HS-27A (cell line): ENCODE data around the gene CDK17.
"Not testable (repeated sequence)": the region's sequence is repeated elsewhere in the genome, so short reads cannot be mapped to it uniquely, and the experiment has no call there.

Experiments
- DNase-seq: peaks from one replicate; pipeline ENCODE4 v3.0.0-alpha.2; 2012; ENCODE audit warnings: low read depth, missing footprints

Gene CDK17

DNA sequence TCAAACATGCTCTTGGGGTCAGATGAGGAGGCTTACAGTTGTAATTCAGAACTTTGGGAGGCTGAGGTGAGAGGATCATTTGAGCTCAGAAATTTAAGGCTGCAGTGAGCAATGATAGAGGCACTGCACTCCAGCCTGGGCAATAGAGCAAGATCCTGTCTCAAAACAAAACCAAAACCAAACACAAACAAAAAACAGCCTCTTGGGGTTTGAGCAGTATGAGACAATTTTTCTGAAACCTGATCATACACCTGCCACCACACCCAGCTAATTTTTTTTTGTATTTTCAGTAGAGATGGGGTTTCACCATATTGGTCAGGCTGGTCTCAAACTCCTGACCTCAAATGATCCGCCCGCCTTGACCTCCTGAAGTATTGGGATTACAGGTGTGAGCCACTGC, 17.4 kb upstream of the CDK17 start:
- DNase-seq: not testable (repeated sequence)

DNA sequence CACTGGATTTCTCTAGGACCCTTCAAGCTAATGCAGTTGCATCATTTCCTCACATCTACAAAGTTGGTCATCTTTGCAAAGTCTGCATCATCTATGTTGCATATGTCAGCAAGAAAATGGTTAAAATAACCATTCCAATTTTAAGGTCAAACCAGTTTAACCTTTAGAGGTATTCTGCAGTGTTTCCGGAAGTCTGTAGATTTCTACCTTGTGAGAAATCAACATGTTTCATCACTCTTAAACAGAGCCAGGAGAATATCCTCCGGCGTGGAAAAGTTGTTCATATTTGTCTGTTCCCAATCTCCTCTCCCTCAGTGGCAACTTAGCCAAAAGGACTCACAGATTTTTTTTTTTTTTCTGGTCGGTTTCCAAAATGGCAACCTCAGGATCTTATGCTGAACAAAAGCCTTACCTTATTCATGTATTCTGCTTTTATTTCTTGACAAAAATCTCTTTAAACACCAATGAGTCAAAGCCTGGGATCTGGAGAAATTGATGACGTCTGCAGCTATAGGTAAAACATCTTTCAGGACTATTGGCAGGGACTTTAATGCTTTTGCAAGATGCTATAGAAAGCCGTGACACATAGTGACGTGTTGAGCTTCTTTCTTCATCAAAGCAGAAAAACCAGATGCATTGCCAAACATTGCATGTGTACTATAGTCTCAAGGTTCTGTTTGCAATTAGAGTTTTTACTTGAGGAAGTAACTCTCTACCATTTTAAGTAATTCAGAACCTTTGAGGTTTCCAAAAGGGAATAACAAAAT, 16.0 kb upstream of the CDK17 start:
- no peak for DNase-seq

DNA sequence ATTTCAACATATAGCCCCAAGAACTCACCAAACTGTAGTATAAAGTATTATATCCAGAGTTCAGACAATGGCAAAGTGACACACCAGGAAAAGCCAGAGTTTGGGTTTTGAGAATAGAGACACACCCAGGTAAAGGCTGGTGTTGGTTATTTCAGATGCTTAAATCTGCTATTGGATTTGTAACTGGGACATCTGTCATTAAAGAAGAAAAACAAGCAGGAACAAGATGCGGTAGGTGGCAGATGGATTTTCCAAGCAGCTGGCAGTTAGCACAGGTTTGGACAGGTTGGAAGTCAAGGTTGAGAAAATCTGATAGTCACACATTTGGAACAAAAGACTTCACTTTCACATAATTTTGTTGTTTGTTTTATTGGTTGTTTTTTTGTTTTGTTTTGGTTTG, 14.4 kb upstream of the CDK17 start:
- DNase-seq: no peak

DNA sequence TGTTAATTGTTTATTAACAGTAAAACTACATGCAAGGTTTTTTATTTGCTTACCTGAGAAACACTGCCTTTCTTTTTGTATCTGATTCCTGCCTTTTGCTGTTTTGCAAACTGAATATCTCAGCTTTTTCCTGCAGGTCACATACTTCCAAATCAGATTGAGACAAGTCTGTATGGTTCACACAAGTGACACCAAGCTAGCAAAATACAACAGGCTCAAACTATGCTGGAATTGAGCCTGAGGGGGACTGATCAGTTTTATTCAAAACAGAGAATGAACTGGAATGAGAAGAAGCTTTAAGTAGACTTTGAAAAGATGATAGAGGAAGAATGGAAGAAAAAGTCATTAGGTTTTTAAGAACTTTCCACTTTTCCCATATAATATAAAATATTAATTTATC, 12.2 kb upstream of the CDK17 start:
- DNase-seq: no peak

DNA sequence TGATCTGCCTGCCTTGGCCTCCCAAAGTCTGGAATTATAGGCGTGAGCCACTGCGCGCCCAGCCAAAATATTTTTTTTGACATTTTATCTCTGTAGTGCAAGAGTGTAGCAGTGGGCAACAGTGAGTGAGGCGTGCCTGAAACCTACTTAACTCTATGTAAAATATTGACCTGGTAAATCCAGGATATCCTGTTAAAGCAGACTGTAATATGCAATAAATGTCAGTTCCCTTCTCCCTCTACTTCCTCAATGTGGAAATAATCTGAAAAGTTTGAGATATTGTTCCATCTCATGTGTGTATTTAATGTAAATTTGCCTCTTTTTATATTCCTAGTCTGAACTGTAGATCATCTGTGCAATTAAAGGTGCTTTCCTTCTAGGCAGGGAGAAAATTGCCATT, 9.5 kb upstream of the CDK17 start:
- DNase-seq: no peak

DNA sequence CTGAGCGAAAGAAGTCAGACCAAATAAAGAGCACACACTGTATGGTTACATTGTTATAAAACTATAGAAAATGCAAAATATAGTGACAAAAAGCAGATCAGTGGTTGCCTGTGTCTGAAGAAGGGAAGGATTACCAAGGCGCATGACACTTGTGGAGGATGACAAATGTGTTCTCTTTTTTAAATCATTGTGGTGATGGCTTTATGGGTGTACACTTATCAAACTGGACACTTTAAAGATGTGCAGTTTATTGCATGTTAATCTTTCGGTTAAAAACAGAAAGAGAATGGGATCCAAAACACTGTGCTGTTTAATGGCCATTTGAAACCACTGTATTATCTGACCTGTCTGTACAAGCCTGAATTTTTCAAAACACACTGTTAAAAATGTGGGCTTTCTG, 8.8 kb upstream of the CDK17 start:
- DNase-seq: no peak

DNA sequence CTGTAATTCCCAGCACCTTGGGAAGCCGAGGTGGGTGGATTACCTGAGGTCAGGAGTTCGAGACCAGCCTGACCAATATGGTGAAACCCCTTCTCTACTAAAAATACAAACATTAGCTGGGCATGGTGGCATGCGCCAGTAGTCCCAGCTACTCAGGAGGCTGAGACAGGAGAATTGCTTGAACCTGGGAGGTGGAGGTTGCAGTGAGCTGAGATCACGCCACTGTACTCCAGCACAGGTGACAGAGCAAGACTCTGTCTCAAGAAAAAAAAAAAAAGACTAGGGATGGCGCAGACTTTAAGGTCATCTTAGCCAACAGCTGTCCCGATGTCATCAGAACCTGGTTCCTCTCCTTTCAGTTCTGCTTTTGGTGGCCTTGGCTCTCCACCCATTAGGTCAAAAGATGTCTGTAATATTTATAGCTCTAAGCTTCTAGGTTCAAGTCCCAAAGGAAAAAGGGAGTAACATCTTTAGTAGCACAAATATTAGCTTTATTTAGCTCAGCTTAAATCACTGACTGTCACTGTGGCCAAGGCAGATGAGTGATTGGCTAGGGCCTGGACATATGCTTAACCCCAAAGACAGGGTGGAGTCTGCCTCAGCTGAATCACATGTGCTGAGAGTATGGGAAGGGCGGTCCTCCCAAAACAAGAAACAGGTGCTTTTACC, 7.3 kb upstream of the CDK17 start:
- DNase-seq: not testable (repeated sequence)

DNA sequence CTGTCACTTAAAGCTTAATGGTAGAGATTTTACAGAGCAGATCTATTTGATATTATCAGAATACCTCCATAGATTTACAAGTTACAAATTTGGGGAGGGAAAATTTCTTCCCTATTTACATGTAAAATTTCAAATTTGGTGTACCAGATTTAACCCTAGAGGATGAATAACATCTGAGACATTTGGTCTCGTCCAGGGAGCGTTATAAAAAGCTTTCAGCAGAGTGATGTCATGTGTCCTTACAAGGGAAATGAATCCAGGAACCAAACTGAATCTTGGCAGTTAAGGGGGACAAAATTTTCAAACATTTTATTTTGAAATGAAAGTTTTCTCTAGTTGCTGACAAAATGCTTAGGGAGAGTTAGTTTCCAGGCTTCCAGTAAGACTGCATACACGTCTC, 4.5 kb upstream of the CDK17 start:
- no peak for DNase-seq

DNA sequence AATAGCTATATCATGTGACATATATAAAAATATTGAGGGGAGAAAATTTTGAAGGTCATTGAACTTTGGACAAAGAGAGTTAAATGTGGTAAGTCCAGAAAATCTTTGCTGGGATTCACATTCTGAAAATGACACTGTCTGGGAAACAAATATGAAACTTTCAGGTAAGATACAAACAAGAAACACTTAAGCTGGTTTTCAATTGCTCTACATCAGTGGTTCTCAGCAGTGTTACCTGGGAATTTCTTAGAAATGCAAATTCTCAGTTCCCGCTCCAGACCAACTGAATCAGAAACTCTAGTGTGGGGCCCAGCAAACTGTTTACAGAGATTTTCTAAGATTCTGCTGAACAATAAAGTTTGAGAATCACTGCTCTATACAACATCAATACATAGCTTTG, 3.6 kb upstream of the CDK17 start:
- no peak for DNase-seq

DNA sequence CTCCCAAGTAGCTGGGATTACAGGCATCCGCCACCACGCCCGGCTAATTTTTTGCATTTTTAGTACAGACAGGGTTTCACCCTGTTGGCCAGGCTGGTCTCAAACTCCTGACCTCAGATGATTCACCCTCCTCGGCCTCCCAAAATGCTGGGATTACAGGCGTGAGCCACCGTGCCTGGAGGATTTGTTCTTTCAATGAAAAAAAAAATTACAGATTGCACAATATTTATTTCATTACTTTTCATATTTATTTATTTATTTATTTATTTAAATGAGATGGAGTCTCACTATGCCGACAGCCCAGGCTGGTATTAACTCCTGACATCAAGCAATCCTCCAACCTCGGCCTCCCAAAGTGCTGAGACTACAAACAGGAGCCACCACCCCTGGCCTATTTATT, 2.3 kb upstream of the CDK17 start:
- not testable (repeated sequence) for DNase-seq

DNA sequence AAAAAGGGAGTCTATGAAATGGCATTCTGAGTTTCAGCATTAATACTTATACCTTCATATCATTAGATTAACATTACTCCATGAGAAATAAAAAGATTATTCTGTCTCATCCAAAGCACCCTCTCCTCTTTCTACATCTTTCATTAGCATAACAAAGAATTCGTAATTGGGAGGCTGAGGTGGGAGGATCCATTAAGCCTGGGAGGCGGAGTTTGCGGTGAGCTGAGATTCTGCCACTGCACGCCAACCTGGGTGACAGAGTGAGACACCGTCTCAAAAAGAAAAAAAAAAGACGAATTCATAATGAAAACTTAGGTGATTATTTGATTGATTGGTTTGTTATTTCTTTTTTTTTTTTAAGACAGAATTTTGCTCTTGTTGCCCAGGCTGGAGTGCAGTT, 1.8 kb upstream of the CDK17 start:
- no peak for DNase-seq

DNA sequence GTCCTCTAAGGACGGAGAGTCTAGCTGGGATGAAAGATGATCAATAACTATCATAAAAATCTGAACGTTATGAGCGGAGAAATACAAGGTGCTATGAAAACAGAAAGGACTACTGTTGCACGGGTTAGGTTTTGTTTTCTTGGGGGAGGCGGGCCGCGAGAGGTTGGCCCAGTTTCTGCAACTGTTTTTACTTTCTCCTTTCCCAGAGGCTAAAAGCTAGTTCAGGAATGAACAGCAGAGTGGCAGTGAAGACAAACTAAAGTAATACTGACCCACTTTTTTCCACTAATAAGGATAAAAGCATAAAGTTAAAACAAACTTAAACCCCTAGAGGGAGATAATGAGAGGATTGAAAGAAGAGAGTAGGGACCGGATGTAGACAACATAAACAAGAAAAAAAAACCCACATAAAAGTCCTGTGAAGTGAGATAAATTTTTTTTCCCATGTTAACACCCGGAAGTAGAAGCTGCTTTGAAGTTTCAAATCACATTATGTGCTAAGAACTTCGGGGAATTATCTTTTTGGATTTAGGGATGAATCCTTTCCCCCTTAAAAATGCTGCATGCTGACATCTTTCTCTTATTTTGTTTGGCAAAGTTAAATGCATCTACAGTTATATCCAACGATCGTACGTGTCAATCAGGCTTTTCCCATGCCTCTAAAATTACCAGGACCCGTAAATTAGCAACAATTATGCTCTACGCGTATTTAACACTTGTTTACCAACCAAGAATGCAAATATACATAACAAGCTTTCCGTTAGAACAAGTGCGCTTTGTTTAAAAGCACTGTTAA, 1.0 kb upstream of the CDK17 start:
- DNase-seq: no peak

DNA sequence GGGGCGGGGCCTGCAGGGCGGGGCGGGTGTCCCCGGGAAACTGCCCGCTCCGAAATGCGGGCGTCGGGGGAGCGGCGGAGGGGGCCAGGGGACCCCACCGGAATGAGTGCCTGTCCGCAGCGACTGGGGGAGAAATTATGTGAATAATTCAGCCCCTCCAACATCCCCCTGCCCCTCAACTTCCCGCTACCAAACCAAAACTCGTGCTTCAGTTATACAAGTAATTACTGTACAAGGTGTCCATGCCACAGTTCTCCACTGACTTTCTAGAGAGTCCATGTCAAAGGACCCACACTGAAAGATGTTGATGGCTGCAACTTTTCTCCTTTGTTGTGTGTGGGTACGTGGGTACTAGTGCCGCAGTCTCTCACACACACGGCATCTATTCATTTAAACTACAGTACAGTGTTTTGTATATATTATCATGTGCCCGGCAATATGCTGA, 414 bp upstream of the CDK17 start:
- DNase-seq: no peak

DNA sequence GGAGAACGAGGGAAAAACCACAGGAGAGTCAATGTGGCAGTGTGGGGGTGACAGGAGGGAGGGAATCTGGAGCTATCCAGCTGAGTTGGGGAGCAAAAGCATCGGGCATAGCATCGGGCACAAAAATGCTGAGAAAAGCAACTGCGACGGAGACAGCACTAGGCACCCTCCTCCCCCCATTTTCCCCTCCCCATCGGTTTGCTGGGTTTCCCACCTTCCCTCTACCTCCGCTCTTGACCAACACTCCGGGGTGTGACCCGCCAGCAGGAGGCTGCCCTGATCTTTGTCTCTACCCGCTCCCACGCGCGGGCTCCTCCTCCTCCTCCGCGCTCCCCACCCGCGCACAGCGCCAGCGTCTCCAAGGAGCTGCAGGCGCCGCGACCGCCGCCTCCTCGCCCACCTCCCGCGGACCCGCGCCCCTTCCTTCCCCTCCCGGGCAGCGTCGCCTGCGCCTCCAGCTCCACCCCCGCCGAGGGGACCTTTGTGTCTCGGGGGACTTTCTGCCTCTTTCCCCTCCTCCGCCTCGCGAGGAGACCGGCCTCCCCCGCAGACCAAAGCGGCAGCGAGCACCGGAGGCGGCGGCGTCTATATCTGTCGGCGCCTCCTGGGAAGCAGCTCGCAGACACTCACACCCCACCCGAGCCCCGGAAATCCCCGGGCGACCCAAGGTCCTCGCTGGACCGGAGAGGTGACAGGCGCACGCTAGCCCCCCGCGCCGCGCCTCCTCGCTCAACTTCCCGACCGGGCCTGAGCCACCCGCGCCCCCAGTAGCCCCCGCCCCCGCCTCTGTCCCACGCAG, 920 bp downstream of the CDK17 start:
- DNase-seq: no peak

DNA sequence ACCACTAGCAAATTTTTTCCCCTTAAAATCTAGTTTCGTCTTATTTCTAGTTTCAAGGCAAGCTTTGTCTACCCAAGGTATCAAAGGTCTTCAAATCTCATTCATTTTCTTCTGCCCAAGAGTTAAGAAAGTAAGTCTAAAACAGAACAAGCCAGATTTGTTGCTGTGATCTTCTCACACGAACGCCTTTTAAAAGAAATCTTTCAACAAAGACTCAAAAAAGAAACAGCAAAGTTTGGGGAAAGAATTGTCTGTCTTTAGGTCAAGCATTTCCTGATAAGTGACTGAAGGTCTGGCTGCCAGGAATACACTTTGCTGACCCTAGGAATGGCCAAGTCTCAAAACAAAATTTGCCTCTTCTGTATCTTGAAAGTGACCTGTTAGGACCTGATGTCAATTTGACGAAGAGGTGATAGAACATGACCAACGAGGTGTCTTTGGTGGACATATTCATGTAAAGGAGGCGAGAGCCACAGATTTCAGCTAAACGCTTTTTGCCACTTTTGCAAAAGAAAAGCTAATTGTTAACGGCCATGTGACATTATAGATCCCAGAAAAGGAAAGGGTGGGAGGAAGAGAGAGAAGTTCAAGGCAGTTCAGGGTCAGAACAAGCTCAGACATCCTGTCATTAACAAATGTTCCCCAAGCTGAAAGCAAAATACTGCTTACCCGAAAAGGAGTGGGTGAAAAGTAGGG, 1.7 kb downstream of the CDK17 start:
- DNase-seq: no peak

DNA sequence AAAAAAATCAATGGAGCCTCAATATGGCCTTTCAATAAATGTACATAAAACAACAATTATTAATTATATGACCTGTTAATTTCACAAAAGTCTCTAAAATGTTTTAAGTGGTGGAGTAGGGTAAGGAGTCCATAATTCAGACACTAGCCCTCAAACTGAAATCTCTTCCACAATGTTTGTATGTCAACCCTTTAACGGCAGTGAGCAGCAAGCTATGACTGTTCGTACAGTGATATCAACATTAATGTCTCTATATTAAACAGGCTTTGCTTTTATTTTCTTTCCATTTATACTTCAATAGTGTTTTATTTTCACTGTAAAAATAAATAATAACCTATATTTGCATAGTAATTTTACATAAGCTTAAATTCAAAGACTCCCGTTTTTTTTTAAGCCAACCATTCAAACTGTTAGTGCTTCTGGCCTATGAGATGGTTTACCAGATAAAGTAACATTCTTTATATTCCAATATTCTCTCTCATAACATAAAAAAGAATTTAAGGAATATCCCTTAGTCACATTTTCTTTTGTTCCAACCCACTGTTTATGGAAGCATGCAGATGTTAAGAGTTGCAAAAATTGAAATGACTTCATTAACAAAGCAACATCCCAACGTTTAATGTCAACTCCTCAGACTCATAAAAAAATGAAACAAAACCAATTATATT, 2.3 kb downstream of the CDK17 start:
- DNase-seq: no peak

DNA sequence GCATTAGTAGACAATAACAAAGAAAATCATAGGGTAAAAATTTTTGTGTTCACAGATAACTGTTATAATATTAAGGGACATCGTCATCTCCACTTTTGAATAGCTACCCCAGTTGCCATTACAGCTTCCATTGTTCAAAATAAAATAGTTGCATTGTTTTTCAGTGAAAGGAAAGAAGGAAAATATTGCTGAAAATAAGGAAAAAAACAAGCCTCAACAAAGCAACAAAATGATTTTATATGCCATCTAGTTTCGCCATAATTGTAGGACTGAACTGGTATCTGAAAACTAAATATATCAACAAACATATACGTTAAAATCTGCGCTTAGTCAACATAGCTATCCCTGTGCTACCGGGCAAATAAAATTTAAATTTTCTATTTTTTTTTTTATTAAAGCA, 3.3 kb downstream of the CDK17 start:
- no peak for DNase-seq

DNA sequence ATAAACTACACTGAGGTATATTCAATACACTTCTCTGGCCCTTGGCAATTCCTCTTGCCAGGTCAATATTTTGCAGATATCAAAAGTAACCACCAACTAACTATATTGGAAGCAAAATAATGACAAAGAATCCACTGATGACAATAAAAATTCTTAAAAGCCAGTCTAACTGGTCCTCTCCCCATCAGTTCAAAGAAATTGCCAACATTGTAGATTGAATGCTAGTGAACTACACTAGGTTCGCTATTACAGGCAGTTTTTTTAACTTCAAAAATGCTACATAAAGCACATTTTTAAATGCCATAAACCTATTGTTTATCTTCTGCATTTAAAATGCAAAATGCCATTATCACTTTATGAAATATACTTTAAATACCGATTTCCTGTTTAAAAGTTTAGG, 4.0 kb downstream of the CDK17 start:
- DNase-seq: no peak

DNA sequence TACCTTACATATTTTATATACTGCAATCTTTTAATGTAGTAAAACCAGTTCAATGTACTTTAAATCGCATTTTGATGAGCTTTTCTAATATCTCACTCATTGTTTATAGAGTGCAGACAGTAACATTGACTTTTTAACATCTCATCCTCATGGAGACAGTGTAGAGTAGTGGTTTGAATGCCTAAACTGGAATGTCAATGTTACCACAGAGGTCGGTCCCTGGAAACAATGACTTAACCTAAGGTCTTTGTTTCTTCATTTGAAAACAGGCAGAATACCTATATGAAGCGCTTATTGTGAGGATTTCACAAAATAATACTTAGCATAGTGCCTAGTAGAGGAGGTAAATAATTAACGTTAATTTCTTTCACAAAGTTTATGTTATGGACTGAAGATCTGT, 5.0 kb downstream of the CDK17 start:
- DNase-seq: no peak

DNA sequence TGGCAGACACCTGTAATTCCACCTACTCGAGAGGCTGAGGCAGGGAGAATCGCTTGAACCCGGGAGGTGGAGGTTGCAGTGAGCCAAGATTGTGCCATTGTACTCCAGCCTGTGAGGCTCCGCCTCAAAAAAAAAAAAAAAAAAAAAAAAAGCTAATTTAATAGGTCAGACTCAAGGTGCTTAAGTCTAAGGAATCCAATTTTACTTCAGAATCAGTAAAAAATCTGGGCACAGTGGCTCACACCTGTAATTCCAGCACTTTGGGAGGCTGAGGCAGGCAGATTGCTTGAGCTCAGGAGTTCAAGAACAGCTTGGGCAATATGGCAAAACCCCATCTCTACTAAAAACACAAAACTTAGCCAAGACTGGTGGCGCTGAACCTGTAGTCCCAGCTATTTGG, 7.0 kb downstream of the CDK17 start:
- not testable (repeated sequence) for DNase-seq

DNA sequence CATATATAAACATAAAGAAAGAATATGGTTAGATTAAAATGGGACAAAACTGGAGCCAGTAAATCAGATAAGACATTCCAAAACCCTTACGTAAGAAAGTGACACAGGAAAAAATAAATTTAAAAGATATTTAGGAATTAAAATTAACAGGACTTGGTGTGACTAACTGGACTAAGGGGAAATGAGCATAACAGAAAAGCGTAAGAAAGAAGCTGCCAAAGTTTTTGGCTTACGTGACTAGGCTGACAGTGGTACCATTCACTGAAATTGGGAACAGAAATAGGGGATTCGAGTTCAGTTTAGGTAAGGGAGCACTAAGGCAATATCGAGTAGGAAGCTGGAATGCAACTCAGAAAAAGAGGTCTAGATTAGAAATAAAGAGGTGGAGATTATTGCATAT, 7.8 kb downstream of the CDK17 start:
- no peak for DNase-seq
